ENCODE measurements around the gene SOX18. TPM values are rescaled to one million over a fixed set of nuclear protein-coding genes. Genes with fewer than 3 reads are reported as not detected.

Gene SOX18
- total and polyA plus RNA-seq, 2 of the 4 experiments (the other 2 are of a cell fraction) = not detected

DNA sequence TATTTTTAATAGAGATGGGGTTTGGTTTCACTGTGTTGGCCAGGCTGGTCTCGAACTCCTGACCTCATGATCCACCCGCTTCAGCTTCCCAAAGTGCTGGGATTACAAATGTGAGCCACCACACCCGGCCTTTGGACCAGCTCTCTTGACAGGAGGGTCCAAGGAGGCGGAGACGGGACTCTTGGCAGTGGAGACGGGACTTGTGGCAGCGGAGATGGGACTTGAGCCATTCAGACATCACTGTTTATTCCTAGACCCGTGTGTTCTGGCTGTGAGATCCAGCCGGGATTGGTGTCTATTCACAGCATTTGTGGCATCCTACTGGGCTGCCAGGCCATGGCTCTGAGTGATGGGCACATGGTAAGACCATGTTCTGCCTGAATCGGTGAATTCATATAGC, 42.9 kb downstream of the SOX18 start:
- Histone ChIP-seq H2AK5ac (ENCODE audit: low read depth, low read length) (no peak overlapping the region), H3K23ac (ENCODE audit: low read depth, low read length) (no peak overlapping the region), H4K20me1 (ENCODE audit: insufficient read depth, low read length) (peaks cover 36% of the 10 kb centered on the region), H4K5ac (ENCODE audit: low read depth, low read length) (no peak overlapping the region), H3K14ac (replicated peaks; ENCODE audit: low read depth, low read length) (no peak overlapping the region), H3K36me3 (ENCODE audit: control insufficient read depth, insufficient read depth, low read length) (peaks cover 56% of the 10 kb centered on the region), H3K9ac (ENCODE audit: low read depth, low read length) (no peak overlapping the region), H4K91ac (ENCODE audit: insufficient read depth, low read depth, low read length) (no peak overlapping the region), H3K27ac (ENCODE audit: insufficient read depth, low read length) (no peak overlapping the region), H3K56ac (ENCODE audit: extremely low read depth, insufficient read depth, low read length) (no peak overlapping the region), H2AK9ac (replicated peaks; ENCODE audit: low read depth, low read length, poor library complexity) (no peak overlapping the region), H3K4me1 (ENCODE audit: control insufficient read depth, insufficient read depth, low read length) (peaks cover 15% of the 10 kb centered on the region; the same call in 1 of the 2 replicates), H2BK20ac (ENCODE audit: low read depth, low read length) (no peak overlapping the region), H3K4me2 (ENCODE audit: low read depth, low read length) (no peak overlapping the region), H2BK15ac (ENCODE audit: low read depth, low read length) (no peak overlapping the region), H3K27me3 (ENCODE audit: control insufficient read depth, insufficient read depth, low read length) (no peaks in the 10 kb centered on the region), H2BK120ac (ENCODE audit: low read depth, low read length) (no peak overlapping the region), H3K79me1 (ENCODE audit: low read depth in 1 of 2, low read length in 2 of 2) (peaks cover 29 to 56% of the 10 kb centered on the region in 2 experiments), H3K4me3 (ENCODE audit: insufficient read depth, low read depth, low read length) (no peak overlapping the region), H4K8ac (ENCODE audit: low read depth in 2 of 2, low read length in 2 of 2) (no peak overlapping the region), H3K9me1 (ENCODE audit: insufficient read depth, low read length) (peaks cover 13% of the 10 kb centered on the region), H3K4ac (ENCODE audit: low read depth, low read length) (no peak overlapping the region), H2AFZ (replicated peaks; ENCODE audit: low read length, poor library complexity) (no peak overlapping the region), H3K18ac (ENCODE audit: low read depth, low read length) (no peak overlapping the region), H3K9me3 (ENCODE audit: control insufficient read depth, insufficient read depth, low read length) (no peaks in the 10 kb centered on the region), H2BK5ac (ENCODE audit: low read depth, low read length, poor library complexity, severe bottlenecking) (no peak overlapping the region)
- POLR2A ChIA-PET (ENCODE audit: unreplicated experiment) = no interaction called here
- CTCF ChIA-PET = no interaction called here
- BruUV-seq (replicated peaks) = no TSS peak
- whole genome bisulfite sequencing, 2 experiments (ENCODE audit: extremely low coverage in 2 of 2, insufficient read length in 1 of 2) = 85% methylated on average over 8 of the region's 10 CpGs; no CpG with 5 or more reads in 1 of the 2 experiments
- TF ChIP-seq, protein P1, sequence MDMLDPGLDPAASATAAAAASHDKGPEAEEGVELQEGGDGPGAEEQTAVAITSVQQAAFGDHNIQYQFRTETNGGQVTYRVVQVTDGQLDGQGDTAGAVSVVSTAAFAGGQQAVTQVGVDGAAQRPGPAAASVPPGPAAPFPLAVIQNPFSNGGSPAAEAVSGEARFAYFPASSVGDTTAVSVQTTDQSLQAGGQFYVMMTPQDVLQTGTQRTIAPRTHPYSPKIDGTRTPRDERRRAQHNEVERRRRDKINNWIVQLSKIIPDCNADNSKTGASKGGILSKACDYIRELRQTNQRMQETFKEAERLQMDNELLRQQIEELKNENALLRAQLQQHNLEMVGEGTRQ (IDR thresholded peaks at IDR 0.05; ENCODE audit: low read depth, low read length) = no peak
- TF ChIP-seq MAFK (IDR thresholded peaks at IDR 0.05; ENCODE audit: low read depth, low read length) = no peak
- TF ChIP-seq BHLHE40 (IDR thresholded peaks at IDR 0.05; ENCODE audit: low read depth, low read length) = no peak
- no peak for TF ChIP-seq MAZ (IDR thresholded peaks at IDR 0.05; ENCODE audit: borderline replicate concordance, low read depth, low read length)
- TF ChIP-seq POLR2A (IDR thresholded peaks at IDR 0.05; ENCODE audit: low read depth, low read length) = no peak
- TF ChIP-seq NFE2L2 (IDR thresholded peaks at IDR 0.05; ENCODE audit: low read depth, low read length) = no peak
- no peak for TF ChIP-seq RFX5 (IDR thresholded peaks at IDR 0.05; ENCODE audit: low read depth, low read length)
- no peak for TF ChIP-seq RCOR1 (IDR thresholded peaks at IDR 0.05; ENCODE audit: insufficient replicate concordance, low read length)
- TF ChIP-seq, protein P2, sequence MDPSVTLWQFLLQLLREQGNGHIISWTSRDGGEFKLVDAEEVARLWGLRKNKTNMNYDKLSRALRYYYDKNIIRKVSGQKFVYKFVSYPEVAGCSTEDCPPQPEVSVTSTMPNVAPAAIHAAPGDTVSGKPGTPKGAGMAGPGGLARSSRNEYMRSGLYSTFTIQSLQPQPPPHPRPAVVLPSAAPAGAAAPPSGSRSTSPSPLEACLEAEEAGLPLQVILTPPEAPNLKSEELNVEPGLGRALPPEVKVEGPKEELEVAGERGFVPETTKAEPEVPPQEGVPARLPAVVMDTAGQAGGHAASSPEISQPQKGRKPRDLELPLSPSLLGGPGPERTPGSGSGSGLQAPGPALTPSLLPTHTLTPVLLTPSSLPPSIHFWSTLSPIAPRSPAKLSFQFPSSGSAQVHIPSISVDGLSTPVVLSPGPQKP (IDR thresholded peaks at IDR 0.05; ENCODE audit: borderline replicate concordance, low read depth, low read length) = no peak
- TF ChIP-seq MXI1 (IDR thresholded peaks at IDR 0.05; ENCODE audit: borderline replicate concordance, low read depth, low read length) = no peak
- TF ChIP-seq RAD21 (IDR thresholded peaks at IDR 0.05; ENCODE audit: low read length) = no peak
- no peak for TF ChIP-seq SMC3 (IDR thresholded peaks at IDR 0.05; ENCODE audit: low read depth, low read length)
- TF ChIP-seq CHD1 (IDR thresholded peaks at IDR 0.05; ENCODE audit: low read depth, low read length) = no peak
- TF ChIP-seq, protein P3, sequence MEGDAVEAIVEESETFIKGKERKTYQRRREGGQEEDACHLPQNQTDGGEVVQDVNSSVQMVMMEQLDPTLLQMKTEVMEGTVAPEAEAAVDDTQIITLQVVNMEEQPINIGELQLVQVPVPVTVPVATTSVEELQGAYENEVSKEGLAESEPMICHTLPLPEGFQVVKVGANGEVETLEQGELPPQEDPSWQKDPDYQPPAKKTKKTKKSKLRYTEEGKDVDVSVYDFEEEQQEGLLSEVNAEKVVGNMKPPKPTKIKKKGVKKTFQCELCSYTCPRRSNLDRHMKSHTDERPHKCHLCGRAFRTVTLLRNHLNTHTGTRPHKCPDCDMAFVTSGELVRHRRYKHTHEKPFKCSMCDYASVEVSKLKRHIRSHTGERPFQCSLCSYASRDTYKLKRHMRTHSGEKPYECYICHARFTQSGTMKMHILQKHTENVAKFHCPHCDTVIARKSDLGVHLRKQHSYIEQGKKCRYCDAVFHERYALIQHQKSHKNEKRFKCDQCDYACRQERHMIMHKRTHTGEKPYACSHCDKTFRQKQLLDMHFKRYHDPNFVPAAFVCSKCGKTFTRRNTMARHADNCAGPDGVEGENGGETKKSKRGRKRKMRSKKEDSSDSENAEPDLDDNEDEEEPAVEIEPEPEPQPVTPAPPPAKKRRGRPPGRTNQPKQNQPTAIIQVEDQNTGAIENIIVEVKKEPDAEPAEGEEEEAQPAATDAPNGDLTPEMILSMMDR (conservative IDR thresholded peaks at IDR 0.05; ENCODE audit: low read depth, low read length) = no peak
- no peak for TF ChIP-seq FOS (IDR thresholded peaks at IDR 0.05; ENCODE audit: low read depth, low read length)
- TF ChIP-seq CEBPB (IDR thresholded peaks at IDR 0.05; ENCODE audit: low read depth, low read length) = no peak
- in situ Hi-C loops (cut with MboI; ENCODE audit: low sequenced_read_pairs) (no loop called here), intact Hi-C loops (cut with micrococcal nuclease) (no loop called here), dilution Hi-C loops (cut with HindIII; ENCODE audit: low sequenced_read_pairs, unreplicated experiment) (no loop called here)
- ATAC-seq (ENCODE audit: low read depth) (no peak), DNase-seq (no peak)
